GM12874 (cell line): ENCODE measurements around the gene TMEM127.

Experiments
- TF ChIP-seq, protein P1 (sequence below): IDR thresholded peaks from 2 replicates; pipeline ENCODE4 v1.5.1; 2011; ENCODE audit warnings: low read depth, mild to moderate bottlenecking, control low read depth, low read length, moderate library complexity; ENCODE audit not compliant: insufficient read depth

The TMEM127 gene

GRCh38 chr2:96213379-96213778 lies 52.4 kb downstream of the TMEM127 start:
- TF ChIP-seq, protein P1, sequence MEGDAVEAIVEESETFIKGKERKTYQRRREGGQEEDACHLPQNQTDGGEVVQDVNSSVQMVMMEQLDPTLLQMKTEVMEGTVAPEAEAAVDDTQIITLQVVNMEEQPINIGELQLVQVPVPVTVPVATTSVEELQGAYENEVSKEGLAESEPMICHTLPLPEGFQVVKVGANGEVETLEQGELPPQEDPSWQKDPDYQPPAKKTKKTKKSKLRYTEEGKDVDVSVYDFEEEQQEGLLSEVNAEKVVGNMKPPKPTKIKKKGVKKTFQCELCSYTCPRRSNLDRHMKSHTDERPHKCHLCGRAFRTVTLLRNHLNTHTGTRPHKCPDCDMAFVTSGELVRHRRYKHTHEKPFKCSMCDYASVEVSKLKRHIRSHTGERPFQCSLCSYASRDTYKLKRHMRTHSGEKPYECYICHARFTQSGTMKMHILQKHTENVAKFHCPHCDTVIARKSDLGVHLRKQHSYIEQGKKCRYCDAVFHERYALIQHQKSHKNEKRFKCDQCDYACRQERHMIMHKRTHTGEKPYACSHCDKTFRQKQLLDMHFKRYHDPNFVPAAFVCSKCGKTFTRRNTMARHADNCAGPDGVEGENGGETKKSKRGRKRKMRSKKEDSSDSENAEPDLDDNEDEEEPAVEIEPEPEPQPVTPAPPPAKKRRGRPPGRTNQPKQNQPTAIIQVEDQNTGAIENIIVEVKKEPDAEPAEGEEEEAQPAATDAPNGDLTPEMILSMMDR, result no peak

DNA sequence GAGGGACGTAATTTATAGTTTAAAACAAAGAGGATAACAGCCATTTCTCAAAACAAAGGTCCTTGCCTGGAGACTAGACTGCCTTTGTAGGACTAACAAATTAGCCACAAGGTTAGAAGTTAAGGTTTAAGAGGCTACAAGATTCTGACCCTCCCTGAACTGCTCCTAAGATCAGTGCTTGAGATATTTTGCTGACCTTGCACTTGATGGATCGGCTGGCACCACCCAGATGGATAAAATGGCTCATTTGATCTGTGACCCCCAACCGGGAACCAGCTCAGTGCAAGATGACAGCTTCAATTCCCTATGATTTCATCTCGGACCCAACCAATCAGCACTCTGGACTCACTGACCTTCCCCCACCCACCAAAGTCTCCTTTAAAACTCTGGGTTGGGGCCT lies 53.5 kb downstream of the TMEM127 start:
- TF ChIP-seq, protein P1, result no peak

- TF ChIP-seq, protein P1, result no peak
Measured at GRCh38 chr2:96209729-96210085, 56.1 kb downstream of the TMEM127 start.

DNA sequence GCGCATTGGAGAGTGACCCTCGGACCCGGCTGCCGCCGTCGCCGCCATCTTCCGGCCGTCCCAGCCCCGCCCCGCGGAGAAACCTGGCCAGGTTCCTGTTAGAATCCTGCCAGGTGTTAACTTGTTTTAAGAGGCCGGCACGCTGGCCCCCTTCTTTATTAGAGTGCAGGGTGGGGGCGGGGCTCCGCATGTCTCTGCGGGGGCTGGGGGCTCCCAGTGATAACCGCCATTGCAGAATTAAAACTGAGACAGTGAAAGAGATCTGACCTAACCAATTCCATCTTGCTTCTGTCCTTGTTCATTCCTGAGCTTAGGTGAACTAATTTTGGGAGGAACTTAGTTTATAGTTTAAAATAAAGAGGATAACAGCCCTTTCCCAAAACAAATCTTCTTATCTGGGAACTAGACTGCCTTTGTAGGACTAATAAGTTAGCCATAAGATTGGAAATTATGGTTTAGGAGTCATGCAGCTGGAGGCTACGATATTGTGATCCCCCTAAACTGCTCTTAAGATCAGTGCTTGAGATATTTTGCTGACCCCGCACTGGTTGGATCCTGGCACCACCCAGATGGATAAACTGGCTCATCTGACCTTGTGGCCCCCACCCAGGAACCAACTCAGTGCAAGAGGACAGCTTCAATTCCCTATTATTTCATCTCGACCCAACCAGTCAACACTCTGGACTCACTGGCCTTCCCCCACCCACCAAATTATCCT lies 56.6 kb downstream of the TMEM127 start:
- TF ChIP-seq, protein P1, result no peak

GRCh38 chr2:96208143-96209010 lies 57.4 kb downstream of the TMEM127 start, which contains the start of gene STARD7:
Gene STARD7 (minus strand): TSS chr2:96208827. CDS start chr2:96208434, 393 bp downstream.
- TF ChIP-seq, protein P1, result peak; percentile 4; the same call in 1 of the 2 replicates

GRCh38 chr2:96207774-96208142 lies 58.0 kb downstream of the TMEM127 start:
- TF ChIP-seq, protein P1, result no peak

DNA sequence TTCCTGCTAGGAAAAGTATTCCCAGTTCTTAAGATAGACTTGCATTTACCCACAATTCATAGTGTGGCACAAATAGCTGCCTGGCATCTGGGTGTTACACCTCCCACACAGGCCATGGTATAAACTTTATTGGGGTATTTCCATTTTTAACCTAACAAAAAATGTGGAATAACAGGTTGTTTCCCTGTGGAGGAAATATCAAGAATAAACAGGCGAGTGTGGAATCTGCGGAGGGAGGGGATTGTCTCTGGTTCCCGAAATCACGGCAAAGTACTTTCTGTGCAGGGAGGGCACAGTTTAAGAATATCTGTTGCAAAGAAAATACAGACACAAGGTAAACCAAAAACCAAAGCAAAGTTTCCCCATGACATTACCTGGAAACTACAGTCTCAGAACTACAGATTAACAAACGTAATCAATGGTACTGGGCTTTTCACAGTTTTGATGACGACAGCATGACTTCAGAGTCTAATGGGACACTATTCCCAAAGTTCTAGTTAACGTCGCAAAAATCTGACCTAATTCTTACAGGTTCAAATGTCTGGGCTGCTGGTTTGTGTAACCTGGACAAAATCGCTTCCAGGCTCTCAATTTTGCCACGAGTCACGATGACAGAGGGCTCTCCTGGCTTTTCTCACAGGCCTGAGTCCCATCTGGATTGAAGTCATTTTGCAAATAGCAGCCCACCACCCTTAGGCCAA lies 58.6 kb downstream of the TMEM127 start:
- TF ChIP-seq, protein P1, result no peak
